Keratinocyte (primary cell): ENCODE results near the gene NLGN4X. TPM values are rescaled to one million over a fixed set of nuclear protein-coding genes. Genes with fewer than 3 reads are reported as not detected.
"Not testable (repeated sequence)": the region's sequence is repeated elsewhere in the genome, so short reads cannot be mapped to it uniquely, and the experiment has no call there.

Experiments
- DNase-seq: peaks from one replicate; pipeline ENCODE4 v3.0.0-alpha.2; 2011; ENCODE audit warnings: low read depth, missing footprints, low spot score
- FAIRE-seq: peaks from 2 replicates; lab custom pipeline; 2011; peaks lifted over from hg19 to GRCh38; lab: Jason Lieb, UNC
- H2AFZ ChIP-seq: 2 replicates; pipeline ENCODE4 v1.6.0; 2012; ENCODE audit warnings: low read length, control low read depth, inconsistent platforms; ENCODE audit not compliant: control insufficient read depth
- H3K27ac ChIP-seq: 2 replicates; pipeline ENCODE4 v1.5.1; 2011; ENCODE audit warnings: low read length; ENCODE audit not compliant: control insufficient read depth, insufficient read depth
- H3K27me3 ChIP-seq: 3 replicates; pipeline ENCODE4 v1.6.0; 2011; ENCODE audit warnings: low read length; ENCODE audit not compliant: control insufficient read depth, insufficient read depth; ENCODE audit errors: extremely low read depth
- H3K36me3 ChIP-seq, 2 experiments: 2 replicates in 1 of 2; 3 replicates in 1 of 2; pipeline ENCODE4 v1.5.1; 2011; ENCODE audit warnings: low read length in 2 of 2, mild to moderate bottlenecking in 1 of 2; ENCODE audit not compliant: control insufficient read depth in 2 of 2, insufficient read depth in 2 of 2; ENCODE audit errors: extremely low read depth in 1 of 2
- H3K4me1 ChIP-seq: 3 replicates; pipeline ENCODE4 v1.5.1; 2011; ENCODE audit warnings: low read length; ENCODE audit not compliant: control insufficient read depth, insufficient read depth; ENCODE audit errors: extremely low read depth
- H3K4me2 ChIP-seq: 3 replicates; pipeline ENCODE4 v1.6.0; 2011; ENCODE audit warnings: low read depth, low read length; ENCODE audit not compliant: control insufficient read depth, insufficient read depth; ENCODE audit errors: extremely low read depth
- H3K4me3 ChIP-seq, 3 experiments: fragments of 200-600 bp in 1 of 3; sonication (generic) in 1 of 3; 2 replicates in 2 of 3; 3 replicates in 1 of 3; pipeline ENCODE4 v1.5.1; 2011 to 2016; ENCODE audit warnings: low read length in 3 of 3, mild to moderate bottlenecking in 3 of 3, control low read depth in 2 of 3, inconsistent platforms in 1 of 3, low read depth in 1 of 3, mixed read lengths in 1 of 3, mixed run types in 1 of 3, moderate library complexity in 1 of 3; ENCODE audit not compliant: control insufficient read depth in 2 of 3, insufficient read depth in 2 of 3; ENCODE audit errors: extremely low read depth in 1 of 3
- H3K79me2 ChIP-seq: 2 replicates; pipeline ENCODE4 v1.6.0; 2012; ENCODE audit warnings: low read length; ENCODE audit not compliant: control insufficient read depth, insufficient read depth
- H3K9ac ChIP-seq: 3 replicates; pipeline ENCODE4 v1.6.0; 2011; ENCODE audit warnings: low read length; ENCODE audit not compliant: control insufficient read depth, insufficient read depth; ENCODE audit errors: extremely low read depth
- H3K9me1 ChIP-seq: 3 replicates; pipeline ENCODE4 v1.6.0; 2011; ENCODE audit warnings: low read length; ENCODE audit not compliant: control insufficient read depth, insufficient read depth; ENCODE audit errors: extremely low read depth
- H3K9me3 ChIP-seq: 2 replicates; pipeline ENCODE4 v1.5.1; 2012; ENCODE audit warnings: low read depth, low read length; ENCODE audit not compliant: control insufficient read depth
- H4K20me1 ChIP-seq: 3 replicates; pipeline ENCODE4 v1.6.0; 2011; ENCODE audit warnings: low read length; ENCODE audit not compliant: control insufficient read depth, insufficient read depth; ENCODE audit errors: extremely low read depth
- EZH2 ChIP-seq: IDR thresholded peaks from one replicate; pipeline ENCODE4 v1.6.1; 2012; ENCODE audit warnings: inconsistent platforms, mild to moderate bottlenecking, low read length, moderate library complexity
- dilution Hi-C: fragments of 300-500 bp; cut with MboI; formaldehyde crosslinking; loops from one replicate; pipeline ENCODE4 v1.7.0; 2020; ENCODE audit warnings: low sequenced_read_pairs; ENCODE audit not compliant: extremely low pct_ligation_motif_present
- polyA plus RNA-seq, 5 experiments: library from polyadenylated mRNA; depleted of rRNA in 3 of 5; stranded (reverse) in 3 of 5; stranded (forward) in 1 of 5; unstranded in 1 of 5; fragments of >200 nt; gene quantifications; 1 replicate in 1 of 5; 2 replicates in 3 of 5; 3 replicates in 1 of 5; pipeline versions ENCODE4 v1.2.1 to v1.2.3, GENCODE V29; 2011 to 2012; ENCODE audit warnings: missing spikeins in 2 of 5, low read depth in 1 of 5, low replicate concordance in 1 of 5
- TF ChIP-seq, protein P1 (sequence below), 3 experiments: IDR thresholded peaks in 1 of 3; conservative IDR thresholded peaks in 1 of 3; optimal IDR thresholded peaks in 1 of 3; 2 replicates in 2 of 3; 3 replicates in 1 of 3; pipeline versions ENCODE3 to v1.5.1; 2011; ENCODE audit warnings: low read length in 3 of 3, mild to moderate bottlenecking in 3 of 3, moderate library complexity in 2 of 3, control low read depth in 1 of 3, inconsistent platforms in 1 of 3; ENCODE audit not compliant: insufficient read depth in 2 of 3; ENCODE audit errors: extremely low read depth in 1 of 3

Gene NLGN4X
- polyA plus RNA-seq, 1 donor (not counting 4 experiments of a cell fraction or from before 2014, with no cell fraction given), result 2.0 TPM

DNA sequence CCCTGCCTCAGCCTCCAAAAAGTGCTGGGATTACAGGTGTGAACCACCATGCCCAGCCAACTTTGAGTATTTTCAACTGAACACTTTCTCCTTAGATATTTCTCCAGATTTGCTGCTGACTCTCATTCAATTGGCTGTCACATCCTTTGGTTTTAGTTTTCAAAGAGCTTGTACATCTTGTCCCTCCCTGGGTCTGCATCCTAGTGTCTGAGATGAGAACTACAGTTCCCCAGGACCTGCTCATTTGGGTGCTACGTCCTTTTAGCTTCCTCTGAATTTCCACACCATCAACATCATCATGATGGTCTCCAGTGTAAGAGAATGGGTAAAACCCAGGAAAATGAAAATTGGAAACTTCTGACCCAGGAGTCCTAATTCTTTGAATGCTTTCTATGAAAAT lies 312.9 kb downstream of the NLGN4X start:
- no peaks in the 10 kb centered on the region for H3K4me1 ChIP-seq
- H4K20me1 ChIP-seq, result no peaks in the 10 kb centered on the region
- TF ChIP-seq, protein P1, sequence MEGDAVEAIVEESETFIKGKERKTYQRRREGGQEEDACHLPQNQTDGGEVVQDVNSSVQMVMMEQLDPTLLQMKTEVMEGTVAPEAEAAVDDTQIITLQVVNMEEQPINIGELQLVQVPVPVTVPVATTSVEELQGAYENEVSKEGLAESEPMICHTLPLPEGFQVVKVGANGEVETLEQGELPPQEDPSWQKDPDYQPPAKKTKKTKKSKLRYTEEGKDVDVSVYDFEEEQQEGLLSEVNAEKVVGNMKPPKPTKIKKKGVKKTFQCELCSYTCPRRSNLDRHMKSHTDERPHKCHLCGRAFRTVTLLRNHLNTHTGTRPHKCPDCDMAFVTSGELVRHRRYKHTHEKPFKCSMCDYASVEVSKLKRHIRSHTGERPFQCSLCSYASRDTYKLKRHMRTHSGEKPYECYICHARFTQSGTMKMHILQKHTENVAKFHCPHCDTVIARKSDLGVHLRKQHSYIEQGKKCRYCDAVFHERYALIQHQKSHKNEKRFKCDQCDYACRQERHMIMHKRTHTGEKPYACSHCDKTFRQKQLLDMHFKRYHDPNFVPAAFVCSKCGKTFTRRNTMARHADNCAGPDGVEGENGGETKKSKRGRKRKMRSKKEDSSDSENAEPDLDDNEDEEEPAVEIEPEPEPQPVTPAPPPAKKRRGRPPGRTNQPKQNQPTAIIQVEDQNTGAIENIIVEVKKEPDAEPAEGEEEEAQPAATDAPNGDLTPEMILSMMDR (optimal IDR thresholded peaks at IDR 0.05 in 1 of 3, IDR thresholded peaks at IDR 0.05 in 1 of 3, conservative IDR thresholded peaks at IDR 0.05 in 1 of 3; ENCODE audit: extremely low read depth in 1 of 3, insufficient read depth in 2 of 3, low read length in 3 of 3), result no peak
- TF ChIP-seq EZH2, result no peak
- H3K36me3 ChIP-seq, result no peaks in the 10 kb centered on the region
- H3K9me1 ChIP-seq, result no peaks in the 10 kb centered on the region
- H3K79me2 ChIP-seq, result no peaks in the 10 kb centered on the region
- H3K4me2 ChIP-seq, result no peak overlapping the region
- DNase-seq (no peak), FAIRE-seq (no peak)
- no peak overlapping the region for H3K27ac ChIP-seq
- H3K9me3 ChIP-seq, result no peaks in the 10 kb centered on the region
- H3K4me3 ChIP-seq, result no peak overlapping the region
- dilution Hi-C loops, result no loop called here
- no peak overlapping the region for H2AFZ ChIP-seq
- H3K9ac ChIP-seq, result no peak overlapping the region
- no peaks in the 10 kb centered on the region for H3K27me3 ChIP-seq

DNA sequence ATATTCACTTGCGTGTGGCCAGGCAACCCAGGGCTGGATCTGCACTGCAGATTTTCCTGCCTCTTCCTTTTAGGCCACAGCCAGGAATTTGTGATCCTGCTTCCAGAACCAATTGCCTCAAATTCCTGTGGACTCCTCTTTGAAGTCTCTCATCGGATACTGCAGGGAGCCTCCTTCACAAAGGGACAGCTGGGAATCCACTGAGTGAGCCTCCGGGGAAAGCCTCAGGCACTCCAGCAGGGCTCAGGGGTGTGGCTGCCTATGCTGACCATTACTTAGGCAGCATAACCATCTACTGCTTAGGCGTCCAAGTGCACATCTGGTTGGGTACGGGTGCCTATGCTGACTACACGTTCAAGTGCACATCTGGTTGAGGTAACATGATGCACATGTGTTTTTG lies 321.5 kb downstream of the NLGN4X start:
- dilution Hi-C loops, result no loop called here
- no peaks in the 10 kb centered on the region for H3K27me3 ChIP-seq

DNA sequence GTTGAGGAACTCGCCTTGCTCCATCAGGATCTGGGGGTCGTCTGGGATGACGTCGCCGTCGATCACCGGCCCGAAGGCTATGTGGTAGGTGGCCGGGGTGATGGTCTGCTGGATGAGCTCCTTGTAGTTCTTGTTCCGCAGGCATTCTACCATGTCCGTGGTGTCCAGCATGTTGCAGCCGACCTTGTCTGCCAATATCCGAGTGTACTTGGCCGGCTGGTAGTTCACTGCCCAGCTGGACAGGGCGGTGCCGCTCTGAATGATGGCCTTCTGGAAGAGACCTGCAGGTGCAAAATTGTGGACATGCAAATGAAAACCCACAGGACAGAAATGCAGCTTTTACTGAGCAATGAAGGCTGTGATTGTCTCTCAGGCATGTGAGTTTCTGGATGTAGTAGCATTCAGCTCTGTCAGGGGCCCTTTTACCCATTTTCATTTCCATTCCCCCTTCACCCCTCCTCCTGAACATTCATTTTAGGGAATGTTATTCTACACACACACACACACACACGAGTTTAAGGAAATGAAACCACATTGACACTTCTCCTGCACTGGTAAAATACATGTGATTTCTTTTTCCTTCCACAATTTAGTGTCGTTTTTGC lies 325.0 kb downstream of the NLGN4X start:
- H3K27ac ChIP-seq, DNase-seq, H3K4me2 ChIP-seq, H3K9ac ChIP-seq, dilution Hi-C loops, H3K9me1 ChIP-seq, H4K20me1 ChIP-seq, H3K79me2 ChIP-seq, H3K9me3 ChIP-seq, FAIRE-seq, H3K27me3 ChIP-seq, H3K4me1 ChIP-seq, H3K4me3 ChIP-seq, H3K36me3 ChIP-seq, H2AFZ ChIP-seq: not testable (repeated sequence)

More for the DNA sequence above, 321.5 kb downstream of the NLGN4X start:
- H2AFZ ChIP-seq, result no peak overlapping the region
- H3K9me3 ChIP-seq, result peaks cover 2% of the 10 kb centered on the region
- DNase-seq, result no peak
- H3K79me2 ChIP-seq, result no peaks in the 10 kb centered on the region
- H4K20me1 ChIP-seq, result no peaks in the 10 kb centered on the region
- H3K4me1 ChIP-seq, result no peaks in the 10 kb centered on the region
- no peak overlapping the region for H3K4me3 ChIP-seq
- no peak overlapping the region for H3K9ac ChIP-seq
- FAIRE-seq, result no peak
- H3K9me1 ChIP-seq, result no peaks in the 10 kb centered on the region
- no peak overlapping the region for H3K4me2 ChIP-seq
- TF ChIP-seq EZH2, result no peak
- TF ChIP-seq, protein P1 (optimal IDR thresholded peaks at IDR 0.05 in 1 of 3, IDR thresholded peaks at IDR 0.05 in 1 of 3, conservative IDR thresholded peaks at IDR 0.05 in 1 of 3; ENCODE audit: extremely low read depth in 1 of 3, insufficient read depth in 2 of 3, low read length in 3 of 3), result no peak
- no peak overlapping the region for H3K27ac ChIP-seq
- H3K36me3 ChIP-seq, result no peaks in the 10 kb centered on the region
